Kidney glomerular epithelial cell (primary cell): ENCODE results near the gene GSTT2.
A peak's percentile ranks its signal among the peaks of the same experiment; 100 is the strongest.

ENCODE experiments used
- DNase-seq: peaks from one replicate; lab custom pipeline; 2025; lab: John Stamatoyannopoulos, UW

GSTT2 gene

DNA sequence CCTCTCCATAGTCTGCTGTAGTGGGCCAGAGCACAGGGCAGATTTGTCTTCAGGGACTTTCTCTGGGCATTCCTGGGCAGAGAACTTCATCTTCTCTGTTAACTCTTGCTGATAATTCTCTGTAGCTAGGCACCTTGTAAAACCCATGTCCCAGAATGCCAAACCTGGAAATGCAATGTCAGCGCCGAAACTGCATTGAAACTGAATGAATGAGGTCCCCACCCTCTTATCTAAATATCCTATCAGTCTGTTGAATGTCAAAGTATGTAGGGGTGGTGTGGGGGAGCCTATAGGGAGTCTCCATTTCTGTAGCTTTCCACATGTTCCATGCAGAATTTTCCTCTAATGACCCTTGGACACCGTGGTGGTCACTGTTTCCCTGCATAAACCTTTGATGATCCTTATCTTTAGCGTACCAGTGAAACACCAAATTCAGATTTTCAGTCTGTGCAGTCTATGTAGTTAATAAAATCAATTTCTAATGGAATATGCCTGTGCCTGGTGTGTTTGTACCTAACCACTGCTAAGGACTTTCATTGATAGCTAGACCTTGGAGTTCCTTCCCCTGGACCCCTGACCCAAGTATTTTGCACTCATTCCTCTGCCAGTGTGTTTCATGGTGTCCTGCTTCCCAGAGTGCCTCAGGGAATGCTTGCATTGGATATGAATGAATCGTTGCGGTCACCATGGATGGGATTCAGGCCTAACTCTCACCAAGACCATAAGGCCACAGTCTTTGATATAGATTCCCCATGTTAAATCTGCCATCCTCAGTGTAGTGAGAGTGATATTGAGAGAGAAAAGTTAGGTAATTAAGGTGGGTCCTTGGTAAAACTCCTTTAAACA, 28.7 kb downstream of the GSTT2 start:
- no peak for DNase-seq

DNA sequence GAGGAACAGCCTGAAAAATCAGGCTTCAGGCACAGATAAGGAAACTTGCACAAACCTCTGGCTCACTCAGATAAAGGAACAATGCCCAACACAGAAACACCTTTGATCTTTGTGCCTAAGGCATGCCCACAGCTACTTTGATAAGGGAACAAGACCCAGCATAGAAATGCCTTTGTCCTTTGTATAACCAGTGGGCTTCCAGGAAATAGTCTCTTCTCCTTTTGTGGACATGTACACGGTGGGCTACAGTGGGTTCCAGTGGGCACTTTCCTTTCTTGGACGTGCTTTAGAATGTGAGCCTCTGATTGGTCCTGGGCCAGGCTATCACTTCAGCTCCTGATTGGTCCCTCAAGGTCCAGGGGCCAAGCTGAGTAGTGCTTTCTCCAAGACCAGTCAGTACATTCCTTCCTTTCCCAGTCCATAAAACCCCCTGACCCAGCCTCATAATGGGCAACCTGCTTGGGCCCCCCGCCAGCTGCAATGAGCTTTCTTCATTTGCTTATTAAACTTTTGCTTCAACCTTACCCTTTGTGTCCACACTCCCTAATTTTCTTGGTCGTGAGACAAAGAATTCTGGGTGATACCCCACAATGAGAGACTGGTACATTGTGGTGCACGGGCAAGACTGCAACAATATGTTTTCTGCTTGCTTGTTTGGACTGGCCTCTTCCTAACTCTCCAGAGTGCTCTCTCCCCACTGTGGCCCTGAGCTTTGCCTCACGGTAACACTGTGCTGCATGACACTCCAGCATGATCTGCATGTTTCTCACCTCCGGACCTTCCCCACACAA, 29.5 kb downstream of the GSTT2 start:
- DNase-seq: no peak

DNA sequence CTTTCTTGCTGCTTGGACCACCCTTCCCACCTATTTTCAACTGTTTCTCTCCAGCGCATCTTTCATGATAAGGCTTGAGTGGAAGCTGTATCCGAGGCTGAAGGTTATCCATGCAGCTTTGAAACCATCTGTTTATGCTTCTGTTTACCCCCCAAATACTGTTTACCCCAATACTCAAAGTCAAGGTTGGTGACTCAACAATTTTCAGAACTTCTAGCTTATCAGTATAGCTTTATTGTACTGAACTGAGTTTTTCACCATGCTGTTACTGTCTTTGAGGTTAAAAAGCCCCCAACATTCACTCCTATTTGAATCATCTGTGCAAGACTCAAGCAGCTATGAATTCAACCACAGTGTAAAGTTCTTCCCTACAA, 30.1 kb downstream of the GSTT2 start:
- no peak for DNase-seq

DNA sequence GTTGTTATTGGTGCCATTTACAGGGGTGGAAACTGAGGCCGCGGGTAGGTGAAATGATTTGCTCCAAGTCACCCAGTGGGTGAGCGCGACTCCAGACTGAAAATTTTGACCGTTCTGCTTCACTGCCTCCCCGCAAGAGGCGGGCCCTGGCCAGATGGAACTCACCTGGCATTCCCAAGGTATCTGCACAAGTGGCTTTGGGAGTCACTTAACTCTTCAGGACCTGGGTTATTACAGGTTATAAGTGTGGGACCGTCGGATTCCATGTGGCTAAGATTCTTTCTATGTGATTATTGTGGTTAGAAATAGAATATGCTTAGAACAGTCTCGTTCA, 31.8 kb downstream of the GSTT2 start:
- DNase-seq: no peak

DNA sequence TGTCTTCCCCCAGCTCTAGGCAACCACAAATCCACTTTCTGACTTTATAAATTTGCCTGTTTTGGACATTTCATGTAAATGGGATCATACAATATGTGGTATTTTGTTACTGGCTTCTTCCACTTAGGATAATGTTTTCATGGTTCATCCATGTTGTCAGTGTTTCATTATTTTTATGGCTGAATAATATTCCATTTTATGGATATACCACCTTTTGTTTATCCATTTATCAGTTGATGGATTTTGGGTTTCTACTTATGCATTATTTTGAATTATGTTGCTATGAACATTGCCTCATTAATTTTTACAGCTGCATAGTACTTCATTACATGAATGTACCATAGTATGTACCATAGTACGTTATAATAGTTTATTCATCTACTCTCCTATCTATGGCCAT, 36.2 kb downstream of the GSTT2 start:
- no peak for DNase-seq

GRCh38 chr22:24021304-24021703, 41.4 kb downstream of the GSTT2 start:
- no peak for DNase-seq

GRCh38 chr22:24023204-24023789, 43.4 kb downstream of the GSTT2 start:
- DNase-seq: no peak

- DNase-seq: no peak
Observed at GRCh38 chr22:24024354-24024753, 44.4 kb downstream of the GSTT2 start.

DNA sequence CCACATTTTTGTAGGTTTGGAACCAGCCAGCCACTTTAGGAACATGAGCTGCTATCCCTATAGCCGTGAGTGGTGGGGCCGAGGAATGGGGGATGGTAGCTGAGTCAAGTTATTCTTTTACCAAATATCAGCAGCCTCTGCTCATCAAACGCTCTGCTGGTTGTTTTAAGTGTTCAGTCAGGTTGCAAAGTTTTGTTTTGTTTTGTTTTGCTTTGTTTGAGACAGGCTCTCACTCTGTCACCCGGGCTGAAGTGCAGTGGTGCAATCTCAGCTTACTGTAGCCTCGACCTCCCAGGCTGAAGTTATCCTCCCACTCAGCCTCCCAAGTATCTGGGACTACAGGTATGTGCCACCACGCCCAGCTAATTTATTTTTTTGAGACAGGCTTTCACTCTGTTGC, 45.5 kb downstream of the GSTT2 start:
- DNase-seq: peak; percentile 25

DNA sequence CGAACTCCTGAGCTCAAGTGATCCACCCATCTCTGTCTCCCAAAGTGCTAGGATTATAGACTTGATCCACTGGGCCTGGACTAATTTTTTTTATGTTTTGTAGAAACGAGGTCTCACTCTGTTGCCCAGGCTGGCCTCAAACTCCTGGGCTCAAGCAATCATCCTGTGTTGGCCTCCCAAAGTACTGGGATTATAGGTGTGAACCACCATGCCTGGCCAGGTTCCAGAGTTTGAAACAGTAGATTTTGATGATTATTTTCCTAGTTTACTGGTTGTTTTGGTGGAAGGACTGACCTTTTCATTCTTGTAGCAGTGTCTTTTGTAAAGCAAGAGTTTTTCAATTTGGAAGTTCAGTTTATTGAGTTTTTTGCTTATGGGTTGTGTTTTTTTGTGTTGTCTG, 46.1 kb downstream of the GSTT2 start:
- DNase-seq: no peak

- no peak for DNase-seq
Observed at GRCh38 chr22:24026733-24027132, 46.8 kb downstream of the GSTT2 start.

GRCh38 chr22:24027389-24027975, 47.5 kb downstream of the GSTT2 start:
- no peak for DNase-seq

DNA sequence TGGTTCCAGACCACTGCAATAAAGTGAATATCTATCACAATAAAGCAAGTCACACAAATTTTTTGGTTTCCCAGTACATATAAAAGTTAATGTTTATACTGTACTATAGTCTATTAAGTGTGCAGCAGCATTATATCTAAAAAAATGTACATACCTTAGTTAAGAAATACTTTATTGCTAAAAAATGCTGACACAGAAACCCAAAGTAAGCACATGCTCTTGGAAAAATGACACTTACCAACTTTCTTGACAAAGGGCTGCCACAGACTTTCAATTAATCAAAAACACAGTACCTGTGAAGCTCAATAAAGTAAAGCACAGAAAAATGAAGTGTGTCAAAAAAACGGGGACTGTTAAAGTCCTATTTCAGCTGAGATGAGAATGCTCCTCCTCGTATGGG, 48.1 kb downstream of the GSTT2 start:
- no peak for DNase-seq

DNA sequence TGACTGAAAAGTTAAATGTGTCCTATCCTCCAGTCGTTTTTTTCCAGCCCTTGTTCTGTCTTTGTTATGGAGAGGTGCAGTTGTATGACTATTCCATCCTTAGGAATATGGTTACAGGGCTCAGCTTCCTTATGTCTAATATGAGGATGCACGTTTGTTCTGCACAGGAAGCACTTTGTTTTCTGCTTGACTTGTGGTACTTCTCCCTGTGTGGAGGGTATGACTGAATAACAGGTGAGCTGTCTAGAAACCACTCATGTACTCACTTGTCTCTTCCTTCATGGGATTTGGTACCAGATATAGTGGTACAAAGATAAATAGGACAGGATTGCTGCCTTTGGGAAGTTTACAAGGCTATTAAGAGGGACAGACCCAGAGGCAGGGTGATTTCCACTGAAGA, 48.6 kb downstream of the GSTT2 start:
- no peak for DNase-seq

GRCh38 chr22:24029304-24029703, 49.4 kb downstream of the GSTT2 start:
- DNase-seq: no peak

DNA sequence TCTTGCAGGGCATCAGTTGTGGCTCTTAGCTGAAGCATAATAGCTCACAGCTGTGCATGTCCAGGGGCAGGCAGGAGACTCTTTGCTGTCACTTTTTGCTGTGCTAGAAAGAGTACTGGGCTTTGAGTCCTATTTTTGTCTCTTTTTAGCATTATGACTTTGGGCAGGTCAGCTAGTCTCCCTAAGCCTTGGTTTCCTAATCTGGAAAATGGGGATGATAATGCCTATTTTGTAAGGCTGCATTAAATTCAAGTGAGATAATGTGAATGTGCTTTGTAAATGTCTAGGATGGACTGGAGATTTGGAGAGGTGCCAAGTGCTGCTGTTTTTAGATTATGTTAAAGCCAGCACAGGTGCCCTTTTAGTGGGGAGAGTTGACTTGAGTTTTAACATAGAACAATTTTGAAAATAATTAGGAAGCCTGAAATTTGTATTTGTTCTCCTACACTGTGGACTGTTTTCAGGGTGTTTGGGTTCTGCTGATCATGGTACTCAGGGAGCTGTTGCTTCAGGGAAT, 50.3 kb downstream of the GSTT2 start:
- no peak for DNase-seq
